Activated B cell treated with CpG ODN at 0.5 μM for 24 hours (primary cell): ENCODE data around the gene TCF7L2. TPM values are rescaled to one million over a fixed set of nuclear protein-coding genes. Genes with fewer than 3 reads are reported as not detected.

ENCODE experiments used
- ATAC-seq: fragments of 200-7000 bp; cut with Tn5 transposase; one replicate; pipeline ENCODE4 v1.10.0; 2021; ENCODE audit warnings: low read depth, mild to moderate bottlenecking, moderate library complexity
- CTCF ChIA-PET: fragments of 350-600 bp; sonication (Branson Sonifier 250); formaldehyde crosslinking; loops from one replicate; lab custom pipeline; 2021; ENCODE audit warnings: antibody characterized with exemption; lab: Charles Lee
- POLR2A ChIA-PET: fragments of 350-600 bp; sonication (Branson Sonifier 250); formaldehyde crosslinking; loops from one replicate; lab custom pipeline; 2021; ENCODE audit warnings: antibody characterized with exemption; lab: Charles Lee
- DNase-seq: peaks from one replicate; pipeline ENCODE4 v3.0.0; 2022
- H3K27ac Mint-ChIP-seq: one replicate; pipeline ENCODE4 v1.8.0; 2020; ENCODE audit warnings: mixed read lengths
- H3K27me3 Mint-ChIP-seq: one replicate; pipeline ENCODE4 v1.8.0; 2021; ENCODE audit warnings: mixed read lengths
- H3K36me3 Mint-ChIP-seq: one replicate; pipeline ENCODE4 v1.8.0; 2021; ENCODE audit warnings: low read depth, mixed read lengths
- H3K4me1 Mint-ChIP-seq: one replicate; pipeline ENCODE4 v1.8.0; 2021; ENCODE audit warnings: mixed read lengths
- H3K4me3 Mint-ChIP-seq: one replicate; pipeline ENCODE4 v1.8.0; 2020; ENCODE audit warnings: mild to moderate bottlenecking, mixed read lengths
- H3K9me3 Mint-ChIP-seq: one replicate; pipeline ENCODE4 v1.8.0; 2020; ENCODE audit warnings: mixed read lengths
- CTCF ChIP-seq: fragments of 200-600 bp; IDR thresholded peaks from one replicate; pipeline ENCODE4 v1.8.0; 2022; ENCODE audit warnings: antibody characterized with exemption, mild to moderate bottlenecking
- intact Hi-C: fragments of 100-400 bp; cut with micrococcal nuclease; formaldehyde crosslinking; loops from one replicate; pipeline ENCODE4 v1.15.1; 2024
- total RNA-seq: library from RNA; stranded (reverse); gene quantifications from 2 replicates; pipeline ENCODE4 v1.2.3, GENCODE V29; 2022

The TCF7L2 gene
- total RNA-seq, 1 donor from 2014 or later = 2.2 TPM

DNA sequence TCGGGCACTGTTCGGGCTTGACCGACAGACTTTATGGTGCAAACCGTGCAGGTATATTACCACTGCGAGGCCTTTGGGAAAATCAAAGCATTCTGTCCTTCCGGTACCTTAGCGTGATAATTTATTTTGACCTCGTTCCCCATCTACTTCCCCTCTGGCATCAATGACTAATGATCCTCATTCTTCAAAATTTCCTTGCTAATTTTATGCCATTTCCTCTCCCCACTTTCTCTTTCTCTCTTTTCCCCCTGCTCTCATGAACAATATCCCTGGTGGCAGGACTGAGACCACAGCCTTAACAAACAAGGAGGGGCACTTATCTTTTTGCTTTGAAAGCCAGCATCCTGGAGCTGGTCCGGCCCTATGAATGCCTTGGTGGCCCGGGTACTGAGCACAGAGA is 210.6 kb downstream of the TCF7L2 start:
- Mint-ChIP-seq H3K4me3 (no peak overlapping the region), H3K36me3 (no peaks in the 10 kb centered on the region), H3K27me3 (peaks cover 2% of the 10 kb centered on the region), H3K4me1 (no peaks in the 10 kb centered on the region), H3K9me3 (no peaks in the 10 kb centered on the region), H3K27ac (no peak overlapping the region)
- ATAC-seq (no peak), DNase-seq (no peak)
- CTCF ChIA-PET = no interaction called here
- no peak for TF ChIP-seq CTCF
- intact Hi-C loops = no loop called here
- POLR2A ChIA-PET = no interaction called here

DNA sequence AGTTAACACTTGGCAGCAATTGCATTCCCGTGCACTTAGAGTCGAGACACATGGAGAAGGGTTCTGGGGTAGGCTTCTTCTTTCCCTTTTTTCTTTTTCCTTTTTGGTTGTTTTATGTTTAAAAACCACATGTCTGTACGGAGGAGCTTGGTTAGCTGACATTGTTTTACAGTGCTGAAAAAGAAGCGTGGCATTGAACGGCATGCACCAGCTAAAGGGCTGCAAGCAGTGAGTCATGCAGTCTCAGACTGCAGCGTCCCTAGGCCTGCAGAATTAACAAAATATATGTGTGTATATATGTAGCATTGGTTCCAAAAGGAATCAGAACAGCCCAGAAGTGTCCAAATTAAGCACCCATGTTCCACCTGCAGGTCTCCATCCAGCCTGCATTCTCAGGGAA is 211.0 kb downstream of the TCF7L2 start:
- ChIA-PET POLR2A (no interaction called here), CTCF (no interaction called here)
- no peak for ATAC-seq

DNA sequence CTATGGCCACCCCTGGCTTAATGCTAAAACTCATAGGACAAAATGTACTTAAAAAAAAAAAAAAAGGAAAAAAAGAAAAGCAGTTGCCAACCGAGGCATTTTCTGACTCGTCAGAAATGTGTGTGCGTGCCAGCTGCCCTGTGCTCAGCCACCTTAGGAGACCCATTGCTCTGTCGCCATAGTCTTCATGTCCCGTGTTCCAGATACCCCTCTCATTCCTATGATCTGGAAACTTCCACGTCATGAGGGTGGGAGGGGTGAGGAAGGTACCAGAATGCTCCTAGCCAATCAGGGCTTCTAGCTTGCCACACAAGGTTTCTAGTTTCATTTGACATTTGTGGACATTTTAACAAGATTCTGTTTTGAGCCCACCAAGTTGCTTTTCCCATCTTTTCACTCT is 212.9 kb downstream of the TCF7L2 start:
- no peak overlapping the region for H3K27ac Mint-ChIP-seq
- ChIA-PET CTCF (no interaction called here), POLR2A (no interaction called here)
- no peak for ATAC-seq
- peaks cover 5% of the 10 kb centered on the region for H3K27me3 Mint-ChIP-seq
- no peak for TF ChIP-seq CTCF
- H3K36me3 Mint-ChIP-seq = no peaks in the 10 kb centered on the region
- no peak overlapping the region for H3K4me3 Mint-ChIP-seq
- intact Hi-C loops = no loop called here
- no peaks in the 10 kb centered on the region for H3K4me1 Mint-ChIP-seq
- H3K9me3 Mint-ChIP-seq = no peaks in the 10 kb centered on the region
- DNase-seq = no peak

More for the DNA sequence above, 211.0 kb downstream of the TCF7L2 start:
- Mint-ChIP-seq H3K4me1 (no peaks in the 10 kb centered on the region), H3K27me3 (peaks cover 5% of the 10 kb centered on the region), H3K4me3 (no peak overlapping the region), H3K9me3 (no peaks in the 10 kb centered on the region), H3K27ac (no peak overlapping the region), H3K36me3 (no peaks in the 10 kb centered on the region)
- DNase-seq = no peak
- intact Hi-C loops = no loop called here
- TF ChIP-seq CTCF = no peak

- intact Hi-C loops = no loop called here
- POLR2A ChIA-PET = no interaction called here
- Mint-ChIP-seq H3K27ac (no peak overlapping the region), H3K4me1 (peaks cover 14% of the 10 kb centered on the region), H3K27me3 (peaks cover 5% of the 10 kb centered on the region), H3K36me3 (no peaks in the 10 kb centered on the region), H3K9me3 (no peaks in the 10 kb centered on the region), H3K4me3 (no peak overlapping the region)
- CTCF ChIA-PET = no interaction called here
- no peak for TF ChIP-seq CTCF
- DNase-seq = no peak
- no peak for ATAC-seq
Measured at GRCh38 chr10:113165673-113166072, 215.6 kb downstream of the TCF7L2 start.

DNA sequence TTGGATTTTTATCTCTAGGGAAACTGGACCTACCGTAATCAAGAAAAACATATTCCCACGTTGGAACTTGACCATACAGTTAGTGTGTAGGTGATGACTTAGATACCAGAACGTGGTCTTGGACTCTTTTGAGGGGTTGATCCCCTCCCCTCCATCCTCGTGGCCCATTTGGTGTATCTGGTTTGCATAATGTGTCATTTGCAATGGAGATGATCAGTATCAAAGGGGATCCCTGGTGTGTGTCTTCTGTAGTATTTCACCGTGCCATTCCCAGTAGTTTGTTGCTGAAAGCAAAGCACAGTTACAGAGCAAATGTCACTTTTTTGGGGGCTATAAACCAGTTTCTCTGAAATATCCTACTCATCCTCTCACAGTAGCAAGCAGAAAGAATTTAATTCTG is 217.7 kb downstream of the TCF7L2 start:
- H3K4me1 Mint-ChIP-seq = peaks cover 17% of the 10 kb centered on the region
- TF ChIP-seq CTCF = no peak
- DNase-seq = no peak
- intact Hi-C loops = no loop called here
- no peaks in the 10 kb centered on the region for H3K36me3 Mint-ChIP-seq
- peaks cover 5% of the 10 kb centered on the region for H3K27me3 Mint-ChIP-seq
- CTCF ChIA-PET = no interaction called here
- no peak overlapping the region for H3K4me3 Mint-ChIP-seq
- no peak overlapping the region for H3K27ac Mint-ChIP-seq
- POLR2A ChIA-PET = no interaction called here
- ATAC-seq = no peak
- no peaks in the 10 kb centered on the region for H3K9me3 Mint-ChIP-seq
